PC-9 (cell line): ENCODE measurements around the gene SLC17A1.

Experiments
- CTCF ChIP-seq: fragments of 200-600 bp; sonication (generic); conservative IDR thresholded peaks from 2 replicates; pipeline ENCODE4 v1.6.1; 2017; ENCODE audit warnings: mixed run types, antibody characterized with exemption, mild to moderate bottlenecking, moderate library complexity
- EZH2 ChIP-seq: fragments of 200-600 bp; sonication (generic); IDR thresholded peaks from 2 replicates; pipeline ENCODE4 v1.8.0; 2017; ENCODE audit warnings: antibody characterized with exemption, low read depth

GRCh38 chr6:25748049-25748448 lies 83.8 kb downstream of the SLC17A1 start:
- TF ChIP-seq CTCF (no peak), EZH2 (no peak)
